Measurements from ENCODE around the gene NOS3. TPM values are rescaled to one million over a fixed set of nuclear protein-coding genes. Genes with fewer than 3 reads are reported as not detected.

Gene NOS3
- total and polyA plus RNA-seq, 2 of the 13 experiments (the other 11 are each of a cell fraction or from before 2014, with no cell fraction given): 3.7 to 7.5 TPM

DNA sequence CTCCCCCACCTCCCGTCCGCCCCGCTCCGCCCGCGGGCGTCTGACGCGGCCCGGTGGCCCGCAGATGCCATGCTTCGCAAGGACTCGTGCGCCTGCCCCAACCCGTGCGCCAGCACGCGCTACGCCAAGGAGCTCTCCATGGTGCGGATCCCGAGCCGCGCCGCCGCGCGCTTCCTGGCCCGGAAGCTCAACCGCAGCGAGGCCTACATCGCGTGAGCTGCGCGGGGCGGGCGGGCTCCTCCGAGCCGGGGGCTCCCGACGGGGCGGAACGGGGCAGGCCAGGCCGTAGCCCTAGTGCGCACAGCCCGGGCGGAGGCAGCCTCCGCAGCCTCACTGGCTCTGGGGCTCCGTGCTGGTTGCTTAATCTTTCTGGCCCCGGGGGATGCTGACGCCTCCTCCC lies 60.3 kb downstream of the NOS3 start (continued):
- TF ChIP-seq NFE2L2 (IDR thresholded peaks at IDR 0.05; ENCODE audit: low read length) (no peak), BHLHE40 (IDR thresholded peaks at IDR 0.05; ENCODE audit: low read length) (peak; percentile 79), MIER2 (CRISPR knock-in tag; IDR thresholded peaks at IDR 0.05) (peak; percentile 91), ZNF674 (CRISPR knock-in tag; IDR thresholded peaks at IDR 0.05; ENCODE audit: low read depth) (no peak), ZNF660 (CRISPR knock-in tag; IDR thresholded peaks at IDR 0.05; ENCODE audit: borderline replicate concordance, low read depth) (no peak), FOXM1 (CRISPR knock-in tag; IDR thresholded peaks at IDR 0.05) (no peak), GZF1 (CRISPR knock-in tag; IDR thresholded peaks at IDR 0.05) (no peak), RAD21 (CRISPR knock-in tag; IDR thresholded peaks at IDR 0.05) (no peak), ZFP90 (CRISPR knock-in tag; IDR thresholded peaks at IDR 0.05; ENCODE audit: borderline replicate concordance) (no peak), ZIK1 (CRISPR knock-in tag; IDR thresholded peaks at IDR 0.05; ENCODE audit: borderline replicate concordance, low read depth) (no peak), SALL1 (CRISPR knock-in tag; IDR thresholded peaks at IDR 0.05) (peak; percentile 14; the same call in 1 of the 2 replicates), KAT2B (IDR thresholded peaks at IDR 0.05; ENCODE audit: borderline replicate concordance, low read depth, low read length) (no peak), TEAD3 (CRISPR knock-in tag; optimal IDR thresholded peaks at IDR 0.05; ENCODE audit: borderline replicate concordance) (no peak), ZNF761 (CRISPR knock-in tag; conservative IDR thresholded peaks at IDR 0.05) (no peak), ZNF138 (CRISPR knock-in tag; IDR thresholded peaks at IDR 0.05; ENCODE audit: low read depth) (no peak), ZSCAN12 (CRISPR knock-in tag; IDR thresholded peaks at IDR 0.05) (no peak), POLR2G (IDR thresholded peaks at IDR 0.05; ENCODE audit: low read depth, low read length) (no peak), YEATS4 (CRISPR knock-in tag; IDR thresholded peaks at IDR 0.05; ENCODE audit: borderline replicate concordance) (no peak), FLYWCH1 (CRISPR knock-in tag; IDR thresholded peaks at IDR 0.05) (no peak), HOXA3 (CRISPR knock-in tag; IDR thresholded peaks at IDR 0.05) (no peak), ZNF7 (CRISPR knock-in tag; IDR thresholded peaks at IDR 0.05) (no peak)
- TF ChIP-seq, protein P1, sequence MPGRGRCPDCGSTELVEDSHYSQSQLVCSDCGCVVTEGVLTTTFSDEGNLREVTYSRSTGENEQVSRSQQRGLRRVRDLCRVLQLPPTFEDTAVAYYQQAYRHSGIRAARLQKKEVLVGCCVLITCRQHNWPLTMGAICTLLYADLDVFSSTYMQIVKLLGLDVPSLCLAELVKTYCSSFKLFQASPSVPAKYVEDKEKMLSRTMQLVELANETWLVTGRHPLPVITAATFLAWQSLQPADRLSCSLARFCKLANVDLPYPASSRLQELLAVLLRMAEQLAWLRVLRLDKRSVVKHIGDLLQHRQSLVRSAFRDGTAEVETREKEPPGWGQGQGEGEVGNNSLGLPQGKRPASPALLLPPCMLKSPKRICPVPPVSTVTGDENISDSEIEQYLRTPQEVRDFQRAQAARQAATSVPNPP (CRISPR knock-in tag; IDR thresholded peaks at IDR 0.05): no peak
- TF ChIP-seq, protein P2, sequence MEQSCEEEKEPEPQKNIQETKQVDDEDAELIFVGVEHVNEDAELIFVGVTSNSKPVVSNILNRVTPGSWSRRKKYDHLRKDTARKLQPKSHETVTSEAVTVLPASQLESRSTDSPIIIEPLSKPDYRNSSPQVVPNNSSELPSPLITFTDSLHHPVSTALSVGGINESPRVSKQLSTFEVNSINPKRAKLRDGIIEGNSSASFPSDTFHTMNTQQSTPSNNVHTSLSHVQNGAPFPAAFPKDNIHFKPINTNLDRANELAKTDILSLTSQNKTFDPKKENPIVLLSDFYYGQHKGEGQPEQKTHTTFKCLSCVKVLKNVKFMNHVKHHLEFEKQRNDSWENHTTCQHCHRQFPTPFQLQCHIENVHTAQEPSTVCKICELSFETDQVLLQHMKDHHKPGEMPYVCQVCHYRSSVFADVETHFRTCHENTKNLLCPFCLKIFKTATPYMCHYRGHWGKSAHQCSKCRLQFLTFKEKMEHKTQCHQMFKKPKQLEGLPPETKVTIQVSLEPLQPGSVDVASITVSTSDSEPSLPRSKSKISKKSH (CRISPR knock-in tag; IDR thresholded peaks at IDR 0.05; ENCODE audit: borderline replicate concordance): no peak
- TF ChIP-seq, protein P3, sequence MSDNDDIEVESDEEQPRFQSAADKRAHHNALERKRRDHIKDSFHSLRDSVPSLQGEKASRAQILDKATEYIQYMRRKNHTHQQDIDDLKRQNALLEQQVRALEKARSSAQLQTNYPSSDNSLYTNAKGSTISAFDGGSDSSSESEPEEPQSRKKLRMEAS (IDR thresholded peaks at IDR 0.05): peak; percentile 52
- TF ChIP-seq, protein P4, sequence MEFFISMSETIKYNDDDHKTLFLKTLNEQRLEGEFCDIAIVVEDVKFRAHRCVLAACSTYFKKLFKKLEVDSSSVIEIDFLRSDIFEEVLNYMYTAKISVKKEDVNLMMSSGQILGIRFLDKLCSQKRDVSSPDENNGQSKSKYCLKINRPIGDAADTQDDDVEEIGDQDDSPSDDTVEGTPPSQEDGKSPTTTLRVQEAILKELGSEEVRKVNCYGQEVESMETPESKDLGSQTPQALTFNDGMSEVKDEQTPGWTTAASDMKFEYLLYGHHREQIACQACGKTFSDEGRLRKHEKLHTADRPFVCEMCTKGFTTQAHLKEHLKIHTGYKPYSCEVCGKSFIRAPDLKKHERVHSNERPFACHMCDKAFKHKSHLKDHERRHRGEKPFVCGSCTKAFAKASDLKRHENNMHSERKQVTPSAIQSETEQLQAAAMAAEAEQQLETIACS (CRISPR knock-in tag; IDR thresholded peaks at IDR 0.05): peak; percentile 24; the same call in 1 of the 2 replicates
- TF ChIP-seq, protein P5, sequence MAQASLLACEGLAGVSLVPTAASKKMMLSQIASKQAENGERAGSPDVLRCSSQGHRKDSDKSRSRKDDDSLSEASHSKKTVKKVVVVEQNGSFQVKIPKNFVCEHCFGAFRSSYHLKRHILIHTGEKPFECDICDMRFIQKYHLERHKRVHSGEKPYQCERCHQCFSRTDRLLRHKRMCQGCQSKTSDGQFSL (CRISPR knock-in tag; IDR thresholded peaks at IDR 0.05): no peak
- TF ChIP-seq, protein P6, sequence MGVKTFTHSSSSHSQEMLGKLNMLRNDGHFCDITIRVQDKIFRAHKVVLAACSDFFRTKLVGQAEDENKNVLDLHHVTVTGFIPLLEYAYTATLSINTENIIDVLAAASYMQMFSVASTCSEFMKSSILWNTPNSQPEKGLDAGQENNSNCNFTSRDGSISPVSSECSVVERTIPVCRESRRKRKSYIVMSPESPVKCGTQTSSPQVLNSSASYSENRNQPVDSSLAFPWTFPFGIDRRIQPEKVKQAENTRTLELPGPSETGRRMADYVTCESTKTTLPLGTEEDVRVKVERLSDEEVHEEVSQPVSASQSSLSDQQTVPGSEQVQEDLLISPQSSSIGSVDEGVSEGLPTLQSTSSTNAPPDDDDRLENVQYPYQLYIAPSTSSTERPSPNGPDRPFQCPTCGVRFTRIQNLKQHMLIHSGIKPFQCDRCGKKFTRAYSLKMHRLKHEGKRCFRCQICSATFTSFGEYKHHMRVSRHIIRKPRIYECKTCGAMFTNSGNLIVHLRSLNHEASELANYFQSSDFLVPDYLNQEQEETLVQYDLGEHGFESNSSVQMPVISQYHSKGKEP (CRISPR knock-in tag; IDR thresholded peaks at IDR 0.05): no peak
